Kidney (tissue), 14 donors: ENCODE data around the gene CDK5RAP1. TPM values are rescaled to one million over a fixed set of nuclear protein-coding genes. Genes with fewer than 3 reads are reported as not detected.

Source experiments
- DNase-seq, 5 donors: peaks; one replicate each; pipeline ENCODE4 v3.0.0-alpha.2; 2013 to 2020
- FAIRE-seq: peaks from 2 replicates; lab custom pipeline; 2012; peaks lifted over from hg19 to GRCh38; lab: Jason Lieb, UNC
- H3K27ac ChIP-seq, 2 donors: one replicate each; pipeline ENCODE4 v1.7.0; 2013; ENCODE audit warnings: low read depth in 2 of 2, low read length in 2 of 2, inconsistent platforms in 1 of 2
- H3K27me3 ChIP-seq: one replicate; pipeline ENCODE4 v1.7.1; 2013; ENCODE audit warnings: low read length, inconsistent platforms; ENCODE audit not compliant: control insufficient read depth, insufficient read depth
- H3K36me3 ChIP-seq, 3 donors: one replicate each; pipeline versions ENCODE4 v1.7.0 to v1.7.1; 2013; ENCODE audit warnings: low read length in 3 of 3, control low read depth in 1 of 3, inconsistent platforms in 1 of 3; ENCODE audit not compliant: insufficient read depth in 3 of 3, control insufficient read depth in 2 of 3
- H3K4me1 ChIP-seq, 3 donors: one replicate each; pipeline versions ENCODE4 v1.7.0 to v1.7.1; 2013; ENCODE audit warnings: low read length in 3 of 3, inconsistent platforms in 1 of 3, low read depth in 1 of 3; ENCODE audit not compliant: control insufficient read depth in 2 of 3, insufficient read depth in 2 of 3
- H3K4me3 ChIP-seq, 3 donors: one replicate each; pipeline versions ENCODE4 v1.7.0 to v1.8.1; 2013; ENCODE audit warnings: low read length in 3 of 3, control low read depth in 1 of 3, inconsistent platforms in 1 of 3
- H3K9ac ChIP-seq, 3 donors: one replicate each; pipeline versions ENCODE4 v1.7.0 to v1.7.1; 2013; ENCODE audit warnings: low read length in 3 of 3, control low read depth in 1 of 3, inconsistent platforms in 1 of 3
- H3K9me3 ChIP-seq, 3 donors: one replicate each; pipeline versions ENCODE4 v1.7.0 to v1.7.1; 2013; ENCODE audit warnings: low read length in 3 of 3, control low read depth in 1 of 3, inconsistent platforms in 1 of 3; ENCODE audit not compliant: control insufficient read depth in 2 of 3, insufficient read depth in 1 of 3
- intact Hi-C: fragments of 100-400 bp; cut with DNase I; formaldehyde crosslinking; loops from one replicate; pipeline ENCODE4 v1.11.1; 2022
- polyA plus RNA-seq: library from polyadenylated mRNA; stranded (reverse); fragments of 350-450 nt; fragmentation: Illumina TruSeq; extraction: RNeasy Lipid Tissue Mini Kit (QIAGEN cat#74804); gene quantifications from one replicate; pipeline ENCODE4 v1.2.3, GENCODE V29; 2014; ENCODE audit warnings: low read depth, low replicate concordance; ENCODE audit not compliant: insufficient read depth
- total RNA-seq: library from RNA; stranded (reverse); fragmentation: NEBNext Ultra II Directional; extraction: Animal tissue kit (Norgen Biotek cat#: 25700); gene quantifications from one replicate; pipeline ENCODE4 v1.2.1, GENCODE V29; 2021
- TF ChIP-seq, protein P1 (sequence below): IDR thresholded peaks from 3 replicates; pipeline ENCODE4 v1.5.1; 2012; ENCODE audit warnings: mild to moderate bottlenecking, moderate library complexity, borderline replicate concordance; ENCODE audit not compliant: insufficient read depth; ENCODE audit errors: extremely low read depth
- donor health status: control.
- donor health status: control.
- donor health status: control.
- donor health status: control.
- donor health status: control.
- donor health status: DM: yes; HTN: yes; CAD: no.
- donor health status: Normal renal cell carcinoma (clear cell type).

The CDK5RAP1 gene
- total and polyA plus RNA-seq, 2 donors from 2014 or later = 25.2 to 34.4 TPM

DNA sequence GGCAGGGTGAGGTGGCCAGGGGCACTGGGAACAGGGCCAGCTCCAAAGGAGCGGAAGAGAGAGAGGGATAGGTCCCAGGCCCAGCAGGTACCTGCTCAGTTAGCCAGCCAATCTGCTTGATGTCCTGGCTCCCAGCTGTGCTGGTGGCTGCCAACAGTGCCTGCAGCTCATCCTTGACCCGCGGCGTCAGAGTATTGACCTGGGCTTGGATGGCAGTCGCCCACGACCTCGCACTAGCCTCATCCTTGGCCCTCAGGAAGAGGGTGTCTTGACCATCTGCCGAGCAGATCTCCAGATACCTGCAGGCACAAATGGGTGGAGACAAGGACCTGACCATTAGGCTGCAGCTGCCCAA lies 11.1 kb upstream of the CDK5RAP1 start:
- Histone ChIP-seq H3K27ac (no peak overlapping the region), H3K4me3 (no peak overlapping the region), H3K9me3 (no peaks in the 10 kb centered on the region), H3K9ac (no peak overlapping the region), H3K27me3 (no peaks in the 10 kb centered on the region), H3K4me1 (no peaks in the 10 kb centered on the region), H3K36me3 (peaks cover 4 to 20% (median 14%) of the 10 kb centered on the region in 3 donors)
- TF ChIP-seq, protein P1, sequence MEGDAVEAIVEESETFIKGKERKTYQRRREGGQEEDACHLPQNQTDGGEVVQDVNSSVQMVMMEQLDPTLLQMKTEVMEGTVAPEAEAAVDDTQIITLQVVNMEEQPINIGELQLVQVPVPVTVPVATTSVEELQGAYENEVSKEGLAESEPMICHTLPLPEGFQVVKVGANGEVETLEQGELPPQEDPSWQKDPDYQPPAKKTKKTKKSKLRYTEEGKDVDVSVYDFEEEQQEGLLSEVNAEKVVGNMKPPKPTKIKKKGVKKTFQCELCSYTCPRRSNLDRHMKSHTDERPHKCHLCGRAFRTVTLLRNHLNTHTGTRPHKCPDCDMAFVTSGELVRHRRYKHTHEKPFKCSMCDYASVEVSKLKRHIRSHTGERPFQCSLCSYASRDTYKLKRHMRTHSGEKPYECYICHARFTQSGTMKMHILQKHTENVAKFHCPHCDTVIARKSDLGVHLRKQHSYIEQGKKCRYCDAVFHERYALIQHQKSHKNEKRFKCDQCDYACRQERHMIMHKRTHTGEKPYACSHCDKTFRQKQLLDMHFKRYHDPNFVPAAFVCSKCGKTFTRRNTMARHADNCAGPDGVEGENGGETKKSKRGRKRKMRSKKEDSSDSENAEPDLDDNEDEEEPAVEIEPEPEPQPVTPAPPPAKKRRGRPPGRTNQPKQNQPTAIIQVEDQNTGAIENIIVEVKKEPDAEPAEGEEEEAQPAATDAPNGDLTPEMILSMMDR = no peak
- intact Hi-C loops = no loop called here
- DNase-seq (no peak), FAIRE-seq (no peak)

DNA sequence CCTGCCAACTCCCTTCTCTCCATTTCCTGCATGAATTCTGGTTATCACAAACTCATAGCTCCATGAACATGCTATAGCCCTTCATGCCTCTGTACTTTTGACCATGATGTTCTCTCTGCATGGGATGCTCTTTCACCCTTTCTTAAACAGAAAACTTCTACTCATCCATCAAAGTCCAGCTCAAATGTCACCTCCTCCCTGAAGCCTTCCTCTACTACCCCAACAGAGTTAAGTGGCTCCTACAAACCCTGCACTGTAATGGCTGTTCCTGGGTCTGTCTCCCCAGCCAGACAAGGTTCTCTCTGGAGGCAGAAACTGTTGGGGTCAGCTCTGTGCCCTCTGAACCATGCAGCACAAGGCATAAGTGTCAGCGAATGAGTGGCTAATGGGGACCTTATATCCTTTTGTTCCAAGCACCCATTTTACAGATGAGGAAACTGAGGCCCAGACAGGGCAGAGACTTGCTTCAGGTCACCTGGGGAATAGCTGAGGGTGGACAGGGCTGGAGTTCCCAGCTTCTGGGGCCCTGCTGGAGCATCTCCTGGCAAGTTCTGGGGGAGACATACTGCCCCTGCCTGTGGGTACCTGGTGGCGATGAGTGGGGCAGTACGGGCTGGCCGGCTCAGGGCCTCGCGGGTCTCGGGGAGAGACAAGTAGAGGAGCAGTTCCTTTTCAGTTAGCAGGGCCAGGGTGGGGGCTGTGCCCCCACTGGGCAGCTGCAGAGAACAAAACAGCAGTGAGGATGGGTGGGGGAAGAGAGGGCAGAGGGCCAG lies 10.6 kb upstream of the CDK5RAP1 start:
- H3K4me3 ChIP-seq = no peak overlapping the region
- H3K9me3 ChIP-seq = no peaks in the 10 kb centered on the region
- intact Hi-C loops = no loop called here
- H3K4me1 ChIP-seq = no peaks in the 10 kb centered on the region
- DNase-seq (no peak), FAIRE-seq (no peak)
- TF ChIP-seq, protein P1 = no peak
- no peaks in the 10 kb centered on the region for H3K27me3 ChIP-seq
- no peak overlapping the region for H3K27ac ChIP-seq
- peaks cover 4 to 17% (median 14%) of the 10 kb centered on the region in 3 donors for H3K36me3 ChIP-seq
- no peak overlapping the region for H3K9ac ChIP-seq

DNA sequence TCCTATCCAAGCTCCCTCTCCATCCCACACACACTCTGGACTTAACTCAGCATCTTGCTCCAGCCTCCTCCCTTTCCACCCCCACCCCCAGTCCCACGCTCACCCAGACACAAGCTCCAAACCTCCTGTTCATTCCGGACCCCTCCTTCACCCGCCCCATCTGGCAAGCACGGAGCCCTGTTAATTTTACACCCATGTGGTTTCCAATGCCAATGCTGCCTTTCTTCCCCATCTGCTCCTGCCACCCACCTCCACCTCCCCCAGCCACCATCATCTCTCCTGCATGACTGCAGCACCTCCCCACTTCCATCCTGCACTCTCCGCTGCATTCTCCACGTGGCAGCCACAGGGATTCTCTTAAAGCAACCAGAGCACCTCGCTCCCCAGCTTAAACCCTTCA lies 9.9 kb upstream of the CDK5RAP1 start:
- intact Hi-C loops = no loop called here
- TF ChIP-seq, protein P1 = no peak
- FAIRE-seq = no peak
- peaks cover 4 to 17% (median 14%) of the 10 kb centered on the region in 3 donors for H3K36me3 ChIP-seq
- no peak for DNase-seq
- no peaks in the 10 kb centered on the region for H3K9me3 ChIP-seq
- H3K4me1 ChIP-seq = no peaks in the 10 kb centered on the region
- H3K27ac ChIP-seq = no peak overlapping the region
- no peak overlapping the region for H3K4me3 ChIP-seq
- H3K27me3 ChIP-seq = no peaks in the 10 kb centered on the region
- H3K9ac ChIP-seq = no peak overlapping the region
